Measurements from ENCODE around the gene DIS3. TPM values are rescaled to one million over a fixed set of nuclear protein-coding genes. Genes with fewer than 3 reads are reported as not detected.

DIS3 gene, protein sequence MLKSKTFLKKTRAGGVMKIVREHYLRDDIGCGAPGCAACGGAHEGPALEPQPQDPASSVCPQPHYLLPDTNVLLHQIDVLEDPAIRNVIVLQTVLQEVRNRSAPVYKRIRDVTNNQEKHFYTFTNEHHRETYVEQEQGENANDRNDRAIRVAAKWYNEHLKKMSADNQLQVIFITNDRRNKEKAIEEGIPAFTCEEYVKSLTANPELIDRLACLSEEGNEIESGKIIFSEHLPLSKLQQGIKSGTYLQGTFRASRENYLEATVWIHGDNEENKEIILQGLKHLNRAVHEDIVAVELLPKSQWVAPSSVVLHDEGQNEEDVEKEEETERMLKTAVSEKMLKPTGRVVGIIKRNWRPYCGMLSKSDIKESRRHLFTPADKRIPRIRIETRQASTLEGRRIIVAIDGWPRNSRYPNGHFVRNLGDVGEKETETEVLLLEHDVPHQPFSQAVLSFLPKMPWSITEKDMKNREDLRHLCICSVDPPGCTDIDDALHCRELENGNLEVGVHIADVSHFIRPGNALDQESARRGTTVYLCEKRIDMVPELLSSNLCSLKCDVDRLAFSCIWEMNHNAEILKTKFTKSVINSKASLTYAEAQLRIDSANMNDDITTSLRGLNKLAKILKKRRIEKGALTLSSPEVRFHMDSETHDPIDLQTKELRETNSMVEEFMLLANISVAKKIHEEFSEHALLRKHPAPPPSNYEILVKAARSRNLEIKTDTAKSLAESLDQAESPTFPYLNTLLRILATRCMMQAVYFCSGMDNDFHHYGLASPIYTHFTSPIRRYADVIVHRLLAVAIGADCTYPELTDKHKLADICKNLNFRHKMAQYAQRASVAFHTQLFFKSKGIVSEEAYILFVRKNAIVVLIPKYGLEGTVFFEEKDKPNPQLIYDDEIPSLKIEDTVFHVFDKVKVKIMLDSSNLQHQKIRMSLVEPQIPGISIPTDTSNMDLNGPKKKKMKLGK
- total RNA-seq = 10 to 100 TPM; 37.6 to 43.9 TPM
- polyA plus RNA-seq (ENCODE audit: insufficient read depth, low read depth, low replicate concordance) = 27.8 TPM
- long read RNA-seq, donor 1, full-length matches to known transcripts = 4 of 48 reads
- long read RNA-seq, donor 1, partial matches to known transcripts = 44 of 48 reads
- long read RNA-seq, donor 1, other reads (novel, unspliced or antisense) = 0 of 48 reads
- long read RNA-seq, donor 2 = 0 reads

DNA sequence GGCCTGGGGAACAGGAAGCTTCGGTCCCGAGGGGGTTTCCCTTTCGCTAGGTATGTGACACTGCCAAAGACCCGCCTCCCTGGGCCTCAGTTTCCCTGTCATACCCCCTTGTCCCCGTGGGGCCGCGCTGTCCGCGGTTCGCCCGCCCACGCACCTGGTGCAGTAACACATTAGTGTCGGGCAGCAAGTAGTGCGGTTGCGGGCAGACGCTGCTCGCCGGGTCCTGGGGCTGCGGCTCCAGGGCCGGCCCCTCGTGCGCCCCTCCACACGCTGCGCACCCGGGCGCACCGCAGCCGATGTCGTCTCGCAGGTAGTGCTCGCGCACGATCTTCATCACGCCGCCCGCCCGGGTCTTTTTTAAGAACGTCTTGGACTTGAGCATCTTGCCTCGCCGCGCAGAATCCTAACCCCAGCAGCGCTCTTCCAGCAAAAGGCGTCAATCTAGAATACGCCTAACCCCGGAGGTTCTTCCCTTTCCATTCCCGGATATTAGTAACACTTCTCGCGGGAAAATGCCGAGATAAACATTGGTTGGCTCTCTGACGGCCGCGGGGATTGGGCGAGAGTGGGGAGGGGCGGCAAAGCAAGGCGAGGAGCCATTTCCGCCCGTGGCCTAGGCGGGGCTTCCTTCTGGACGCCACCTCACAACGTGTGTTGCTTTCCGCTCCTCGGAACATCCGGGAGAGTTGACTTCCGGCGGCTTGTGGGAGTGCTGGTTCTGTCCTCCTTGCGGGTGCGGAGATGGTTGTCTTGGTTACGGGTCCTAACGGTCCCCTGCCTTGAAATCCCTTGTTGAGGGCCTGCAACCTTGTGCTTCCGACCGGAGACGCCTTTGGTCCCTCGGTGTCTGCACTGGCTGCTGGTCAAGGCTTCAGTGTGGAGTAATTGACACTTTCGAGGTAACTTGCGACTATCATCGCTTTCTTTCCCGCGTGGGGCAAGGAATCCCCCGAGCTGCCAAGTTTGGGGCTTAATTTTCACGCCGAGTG is at the start of gene DIS3, which contains the start of gene PIBF1:
Gene DIS3, minus strand, starts transcription at position 450 of the 989 bp plus-strand sequence. Its CDS starts 68 bp downstream, at position 382.
Gene PIBF1, plus strand, starts transcription at position 683 of the 989 bp plus-strand sequence. CDS start 1,337 bp downstream, outside the sequence.
- DNase-seq = peak; percentile 99
- Histone ChIP-seq H3K9me3 (no peaks in the 10 kb centered on the region), H3K4me3 (peak within 1 kb of the TSS; percentile 83 to 94), H3K27ac (peak within 1 kb of the TSS; percentile 71 to 86), H3K27me3 (no peaks in the 10 kb centered on the region), H3K36me3 (ENCODE audit: low read depth, missing control alignments) (no peaks in the 10 kb centered on the region), H3K4me1 (peaks cover 22% of the 10 kb centered on the region)
- WGBS, 2 donors = 0% methylated on average over 58 to 81 of the region's 81 CpGs
- intact Hi-C loops (cut with DNase I; ENCODE audit: low total_unique reads) = no loop called here
- TF ChIP-seq, protein P1, sequence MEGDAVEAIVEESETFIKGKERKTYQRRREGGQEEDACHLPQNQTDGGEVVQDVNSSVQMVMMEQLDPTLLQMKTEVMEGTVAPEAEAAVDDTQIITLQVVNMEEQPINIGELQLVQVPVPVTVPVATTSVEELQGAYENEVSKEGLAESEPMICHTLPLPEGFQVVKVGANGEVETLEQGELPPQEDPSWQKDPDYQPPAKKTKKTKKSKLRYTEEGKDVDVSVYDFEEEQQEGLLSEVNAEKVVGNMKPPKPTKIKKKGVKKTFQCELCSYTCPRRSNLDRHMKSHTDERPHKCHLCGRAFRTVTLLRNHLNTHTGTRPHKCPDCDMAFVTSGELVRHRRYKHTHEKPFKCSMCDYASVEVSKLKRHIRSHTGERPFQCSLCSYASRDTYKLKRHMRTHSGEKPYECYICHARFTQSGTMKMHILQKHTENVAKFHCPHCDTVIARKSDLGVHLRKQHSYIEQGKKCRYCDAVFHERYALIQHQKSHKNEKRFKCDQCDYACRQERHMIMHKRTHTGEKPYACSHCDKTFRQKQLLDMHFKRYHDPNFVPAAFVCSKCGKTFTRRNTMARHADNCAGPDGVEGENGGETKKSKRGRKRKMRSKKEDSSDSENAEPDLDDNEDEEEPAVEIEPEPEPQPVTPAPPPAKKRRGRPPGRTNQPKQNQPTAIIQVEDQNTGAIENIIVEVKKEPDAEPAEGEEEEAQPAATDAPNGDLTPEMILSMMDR (IDR thresholded peaks at IDR 0.05) = peak in 2 of 3 experiments; percentile 6 to 9
- TF ChIP-seq POLR2A (IDR thresholded peaks at IDR 0.05) = no peak

DNA sequence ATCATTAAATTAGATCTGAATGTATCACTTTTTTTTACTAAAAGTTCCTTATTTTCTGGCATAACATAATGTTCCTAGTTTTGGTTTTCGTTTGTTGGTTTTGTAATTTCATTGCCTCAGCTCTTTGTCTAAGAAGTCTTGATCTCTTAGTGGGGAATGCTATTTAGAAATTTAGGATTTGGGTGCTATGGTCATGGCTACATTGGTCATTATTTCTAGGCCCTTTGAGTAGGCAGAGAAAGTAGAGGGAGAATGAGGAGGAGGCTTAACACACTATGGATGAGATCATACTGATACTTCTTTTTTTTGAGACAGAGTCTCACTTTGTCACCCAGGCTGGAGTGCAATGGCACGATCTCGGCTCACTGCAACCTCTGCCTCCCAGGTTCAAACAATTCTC is 42.0 kb upstream of the DIS3 start:
- no peaks in the 10 kb centered on the region for H3K27me3 ChIP-seq
- H3K4me1 ChIP-seq = no peaks in the 10 kb centered on the region
- no peak for TF ChIP-seq POLR2A (IDR thresholded peaks at IDR 0.05)
- TF ChIP-seq, protein P1 (IDR thresholded peaks at IDR 0.05) = no peak
- DNase-seq = no peak
- H3K4me3 ChIP-seq = no peak overlapping the region
- WGBS, 2 donors = 70 to 82% methylated on average over 3 of the region's 3 CpGs
- H3K36me3 ChIP-seq (ENCODE audit: low read depth, missing control alignments) = no peaks in the 10 kb centered on the region
- no peaks in the 10 kb centered on the region for H3K9me3 ChIP-seq
- no peak overlapping the region for H3K27ac ChIP-seq
- intact Hi-C loops (cut with DNase I; ENCODE audit: low total_unique reads) = no loop called here

DNA sequence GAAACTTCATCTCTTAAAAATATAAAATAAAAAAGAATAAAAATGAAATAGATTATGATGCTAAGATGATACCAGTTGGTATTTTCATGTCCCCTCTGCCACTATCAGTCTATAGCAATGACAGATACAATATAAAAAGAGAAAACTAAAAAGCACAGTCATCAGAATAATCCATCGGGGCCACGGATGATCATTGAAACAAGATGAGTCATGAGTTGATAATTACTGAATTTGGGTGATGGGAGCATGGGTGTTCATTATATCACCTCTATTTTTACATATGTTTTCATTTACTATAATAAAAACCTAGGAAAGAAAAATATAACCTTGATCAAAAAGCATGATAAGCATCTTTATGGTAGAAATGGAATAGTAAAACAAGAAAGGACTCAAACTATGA is 41.4 kb upstream of the DIS3 start:
- no peak for DNase-seq
- WGBS, 2 donors = 88 to 96% methylated on average over 2 of the region's 2 CpGs
- H3K27ac ChIP-seq = no peak overlapping the region
- H3K9me3 ChIP-seq = no peaks in the 10 kb centered on the region
- no peak for TF ChIP-seq POLR2A (IDR thresholded peaks at IDR 0.05)
- TF ChIP-seq, protein P1 (IDR thresholded peaks at IDR 0.05) = no peak
- H3K4me1 ChIP-seq = no peaks in the 10 kb centered on the region
- H3K27me3 ChIP-seq = no peaks in the 10 kb centered on the region
- intact Hi-C loops (cut with DNase I; ENCODE audit: low total_unique reads) = no loop called here
- H3K36me3 ChIP-seq (ENCODE audit: low read depth, missing control alignments) = no peaks in the 10 kb centered on the region
- no peak overlapping the region for H3K4me3 ChIP-seq

DNA sequence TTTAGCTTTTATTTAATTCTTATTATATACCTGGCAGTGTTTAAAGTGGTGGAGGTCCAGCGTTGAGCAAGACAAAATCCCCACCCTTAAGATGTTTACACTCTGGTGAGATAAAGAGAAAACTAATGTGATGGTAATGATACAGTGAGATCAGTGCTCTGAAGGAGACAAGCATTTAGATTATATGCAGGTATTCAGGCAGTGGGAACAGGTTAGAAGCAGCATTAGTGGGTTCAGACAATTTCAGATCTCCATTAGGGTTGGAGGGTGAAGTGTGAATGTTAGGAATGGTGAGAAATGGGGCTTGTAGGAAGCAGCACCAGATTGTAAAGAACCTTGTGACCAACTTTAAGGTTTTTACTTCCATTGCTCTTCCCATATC is 39.2 kb upstream of the DIS3 start:
- Histone ChIP-seq H3K4me1 (no peaks in the 10 kb centered on the region), H3K9me3 (no peaks in the 10 kb centered on the region), H3K36me3 (ENCODE audit: low read depth, missing control alignments) (no peaks in the 10 kb centered on the region), H3K27me3 (no peaks in the 10 kb centered on the region), H3K27ac (no peak overlapping the region), H3K4me3 (no peak overlapping the region)
- intact Hi-C loops (cut with DNase I; ENCODE audit: low total_unique reads) = no loop called here
- no peak for DNase-seq
- 71 to 86% methylated on average over 1 of the region's 1 CpG for WGBS, 2 donors
- no peak for TF ChIP-seq POLR2A (IDR thresholded peaks at IDR 0.05)
- TF ChIP-seq, protein P1 (IDR thresholded peaks at IDR 0.05) = no peak
